WERI-Rb-1 (cell line): ENCODE data around the gene MT1A.
"Not testable (repeated sequence)": the region's sequence is repeated elsewhere in the genome, so short reads cannot be mapped to it uniquely, and the experiment has no call there.

ENCODE experiments used
- DNase-seq: peaks from one replicate; pipeline ENCODE4 v3.0.0-alpha.2; 2020
- H3K27ac ChIP-seq: fragments of 250-450 bp; sonication (Bioruptor Pico); 2 replicates; pipeline ENCODE4 v1.5.1; 2020; ENCODE audit warnings: mild to moderate bottlenecking, moderate library complexity
- H3K27me3 ChIP-seq: fragments of 250-450 bp; sonication (Bioruptor Pico); 2 replicates; pipeline ENCODE4 v1.5.1; 2021; ENCODE audit warnings: mild to moderate bottlenecking, low read depth, moderate library complexity; ENCODE audit not compliant: insufficient read depth, severe bottlenecking
- H3K36me3 ChIP-seq: fragments of 250-450 bp; sonication (Bioruptor Pico); 2 replicates; pipeline ENCODE4 v1.5.1; 2020; ENCODE audit warnings: mild to moderate bottlenecking, moderate library complexity
- H3K4me3 ChIP-seq: 2 replicates; pipeline ENCODE4 v1.5.1; 2011; ENCODE audit warnings: low read depth, mild to moderate bottlenecking, control low read depth, low read length
- H3K9me3 ChIP-seq: fragments of 250-450 bp; sonication (Bioruptor Pico); 2 replicates; pipeline ENCODE4 v1.5.1; 2021; ENCODE audit warnings: mild to moderate bottlenecking, moderate library complexity; ENCODE audit not compliant: severe bottlenecking
- CTCF ChIP-seq: IDR thresholded peaks from 2 replicates; pipeline ENCODE4 v1.5.1; 2011; ENCODE audit warnings: low read depth, mild to moderate bottlenecking, control low read depth, inconsistent platforms, low read length

MT1A gene

GRCh38 chr16:56657555-56658326, 19.3 kb downstream of the MT1A start, which contains the start of gene MT1F:
TSS of gene MT1F (plus strand) at chr16:56657959. CDS start at chr16:56658059, 100 bp downstream.
- Histone ChIP-seq H3K36me3 (no peaks in the 10 kb centered on the region), H3K4me3 (no peak within 1 kb of the TSS), H3K27ac (no peak within 1 kb of the TSS), H3K9me3 (no peaks in the 10 kb centered on the region), H3K27me3 (no peaks in the 10 kb centered on the region)
- no peak for DNase-seq
- no peak for TF ChIP-seq CTCF

DNA sequence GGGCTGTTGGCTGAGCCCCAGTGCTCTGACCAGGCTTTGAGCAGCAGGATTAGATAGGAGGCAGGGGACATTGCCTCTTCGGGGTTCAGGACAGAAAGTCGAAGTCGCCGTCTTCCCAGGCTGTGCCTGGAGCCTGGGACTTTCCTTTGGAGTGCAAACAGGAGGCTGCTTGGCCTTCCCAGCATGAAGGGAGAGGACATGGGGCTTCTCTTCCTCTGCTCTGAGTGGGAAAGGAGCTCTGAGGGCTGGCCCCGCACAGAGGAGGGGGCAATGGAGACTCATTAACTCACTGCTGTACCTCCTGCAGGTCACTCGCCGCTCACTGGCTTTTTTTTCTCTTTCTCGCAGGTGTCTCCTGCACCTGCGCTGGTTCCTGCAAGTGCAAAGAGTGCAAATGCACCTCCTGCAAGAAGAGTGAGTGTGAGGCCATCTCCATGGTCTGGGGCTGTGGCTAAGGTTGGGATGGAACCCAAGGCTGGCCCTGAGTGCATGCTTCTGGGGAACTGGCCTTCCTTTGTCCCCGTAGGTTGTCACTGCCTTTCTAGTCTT, 19.9 kb downstream of the MT1A start:
- H3K27me3 ChIP-seq: no peaks in the 10 kb centered on the region
- H3K36me3 ChIP-seq: no peaks in the 10 kb centered on the region
- H3K27ac ChIP-seq: no peak overlapping the region
- no peaks in the 10 kb centered on the region for H3K9me3 ChIP-seq
- no peak for DNase-seq
- TF ChIP-seq CTCF: no peak
- no peak overlapping the region for H3K4me3 ChIP-seq

GRCh38 chr16:56662357-56663354, 24.2 kb downstream of the MT1A start:
- Histone ChIP-seq H3K4me3 (no peak overlapping the region), H3K27ac (no peak overlapping the region), H3K27me3 (no peaks in the 10 kb centered on the region), H3K36me3 (no peaks in the 10 kb centered on the region), H3K9me3 (no peaks in the 10 kb centered on the region)
- no peak for TF ChIP-seq CTCF
- DNase-seq: no peak

DNA sequence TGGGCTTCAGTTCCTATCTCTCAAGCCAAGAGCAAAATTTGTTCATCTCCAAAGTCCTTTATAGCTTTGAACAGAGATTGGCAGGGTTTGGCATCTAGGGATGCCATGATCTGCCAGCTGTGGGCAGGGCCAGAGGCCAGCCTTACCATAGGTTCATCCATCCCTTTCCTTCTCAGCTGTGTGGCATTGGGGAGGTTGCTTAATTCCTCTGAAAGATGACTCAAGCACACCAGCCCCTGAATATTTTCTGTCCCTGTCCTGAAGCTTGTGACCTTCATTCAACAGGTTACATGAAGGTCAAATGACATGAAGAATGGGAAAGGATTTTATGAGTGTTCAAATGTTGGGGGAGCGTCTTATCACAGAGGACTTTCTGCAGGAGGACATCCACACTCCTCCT, 26.0 kb downstream of the MT1A start:
- Histone ChIP-seq H3K9me3 (no peaks in the 10 kb centered on the region), H3K36me3 (no peaks in the 10 kb centered on the region), H3K4me3 (no peak overlapping the region), H3K27me3 (no peaks in the 10 kb centered on the region), H3K27ac (no peak overlapping the region)
- TF ChIP-seq CTCF: no peak
- no peak for DNase-seq

DNA sequence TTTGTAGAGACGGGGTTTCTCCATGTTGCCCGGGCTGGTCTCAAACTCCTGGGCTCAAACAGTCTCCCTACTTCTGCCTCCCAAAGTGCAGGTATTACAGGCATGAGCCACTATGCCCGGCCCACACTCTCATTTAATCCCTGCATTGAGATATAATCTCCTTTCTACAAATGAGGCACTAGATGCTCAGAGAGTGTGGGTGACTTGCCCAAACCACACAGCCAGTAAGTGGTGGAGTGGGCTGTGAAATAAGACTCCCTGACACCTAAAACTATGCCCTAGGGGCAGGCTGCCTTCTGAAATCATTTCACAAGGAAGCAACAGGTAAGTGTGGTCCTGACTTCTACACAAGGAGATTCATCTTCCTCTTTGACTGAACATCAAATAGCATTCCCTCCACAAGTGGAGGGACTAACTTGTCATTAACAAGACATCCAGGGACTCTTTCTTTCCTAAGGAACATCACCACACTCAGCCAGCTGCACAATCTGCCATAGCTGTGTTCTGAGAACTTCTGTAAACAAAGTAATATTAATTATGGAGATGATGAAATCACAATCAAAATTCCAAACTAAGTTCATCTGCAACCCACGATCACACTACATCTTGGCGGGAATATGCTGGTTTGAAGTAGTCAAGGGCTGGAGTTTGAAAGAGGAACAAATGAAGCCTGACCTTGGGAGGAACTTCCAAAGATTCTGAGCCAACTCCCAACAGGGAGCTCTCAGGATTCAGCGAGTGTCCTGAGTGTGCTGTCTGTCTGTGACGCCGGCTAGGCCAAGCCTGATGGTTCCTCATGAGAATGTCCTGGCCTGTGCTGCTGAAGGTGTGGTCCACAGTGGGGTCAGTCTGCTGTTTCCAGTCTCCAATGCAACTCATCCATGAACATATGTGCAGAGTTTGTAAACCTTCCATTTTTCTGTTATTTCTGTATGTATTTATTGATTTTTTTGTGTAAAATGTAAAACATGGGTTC, 27.1 kb downstream of the MT1A start:
- H3K36me3 ChIP-seq, H3K9me3 ChIP-seq, H3K27ac ChIP-seq, H3K27me3 ChIP-seq, H3K4me3 ChIP-seq, DNase-seq: not testable (repeated sequence)
